A673 (cell line): ENCODE results near the gene GLI3. TPM values are rescaled to one million over a fixed set of nuclear protein-coding genes. Genes with fewer than 3 reads are reported as not detected.

ENCODE experiments used
- BruUV-seq: library from RNA; stranded (reverse); fragments of 400-500 nt; replicated peaks from 2 replicates; lab custom pipeline; 2021; lab: Mats Ljungman, UMichigan
- CTCF ChIA-PET: fragments of 300-600 bp; sonication (Branson Sonifier 250); formaldehyde crosslinking; loops from one replicate; lab custom pipeline; 2022; ENCODE audit warnings: antibody characterized with exemption; lab: Charles Lee
- POLR2A ChIA-PET: fragments of 300-600 bp; sonication (Branson Sonifier 250); formaldehyde crosslinking; loops from one replicate; lab custom pipeline; 2022; ENCODE audit warnings: antibody characterized with exemption; ENCODE audit not compliant: low non-redundant PET; lab: Charles Lee
- DNase-seq: peaks from one replicate; pipeline ENCODE4 v3.0.0-alpha.2; 2015; ENCODE audit warnings: low spot score
- H3K27ac ChIP-seq: fragments of 200-600 bp; sonication (generic); 2 replicates; pipeline ENCODE4 v1.5.1; 2016; ENCODE audit warnings: mixed run types, low read depth, mild to moderate bottlenecking, mixed read lengths, antibody characterized with exemption, low read length; ENCODE audit not compliant: poor library complexity, severe bottlenecking
- H3K27me3 ChIP-seq: fragments of 200-600 bp; sonication (generic); replicated peaks from 2 replicates; pipeline ENCODE4 v1.6.1; 2017; ENCODE audit warnings: mixed run types, low read depth, mild to moderate bottlenecking, mixed read lengths, antibody characterized with exemption, low read length; ENCODE audit not compliant: insufficient read depth, poor library complexity
- H3K36me3 ChIP-seq: fragments of 200-600 bp; sonication (generic); 2 replicates; pipeline ENCODE4 v1.6.1; 2016; ENCODE audit warnings: mixed run types, mild to moderate bottlenecking, mixed read lengths, antibody characterized with exemption, low read length; ENCODE audit not compliant: insufficient read depth, poor library complexity, severe bottlenecking
- H3K4me1 ChIP-seq: fragments of 200-600 bp; sonication (generic); 2 replicates; pipeline ENCODE4 v1.6.1; 2017; ENCODE audit warnings: mixed run types, mild to moderate bottlenecking, mixed read lengths, antibody characterized with exemption, low read length; ENCODE audit not compliant: insufficient read depth, poor library complexity, severe bottlenecking
- H3K4me3 ChIP-seq: fragments of 200-600 bp; sonication (generic); 2 replicates; pipeline ENCODE4 v1.5.1; 2016; ENCODE audit warnings: low read depth, mixed run types, mild to moderate bottlenecking, mixed read lengths, low read length; ENCODE audit not compliant: poor library complexity, severe bottlenecking
- H3K9me3 ChIP-seq: fragments of 200-600 bp; sonication (generic); 2 replicates; pipeline ENCODE4 v1.6.1; 2016; ENCODE audit warnings: mixed run types, low read depth, mild to moderate bottlenecking, mixed read lengths, antibody characterized with exemption, low read length; ENCODE audit not compliant: poor library complexity, severe bottlenecking
- EZH2 ChIP-seq: fragments of 200-600 bp; sonication (generic); IDR thresholded peaks from 2 replicates; pipeline ENCODE4 v1.6.1; 2017; ENCODE audit warnings: borderline replicate concordance, low read depth, mild to moderate bottlenecking, mixed read lengths, antibody characterized with exemption, low read length; ENCODE audit not compliant: poor library complexity, severe bottlenecking
- intact Hi-C: fragments of 100-400 bp; cut with micrococcal nuclease; formaldehyde crosslinking; loops from one replicate; pipeline ENCODE4 v1.10.0; 2022; ENCODE audit not compliant: unreplicated experiment
- total RNA-seq: library from RNA; stranded (reverse); gene quantifications from 2 replicates; pipeline ENCODE4 v1.2.3, GENCODE V29; 2021
- TF ChIP-seq, protein P1 (sequence below): fragments of 300-800, 200-600 bp; sonication (generic); conservative IDR thresholded peaks from 2 replicates; pipeline ENCODE4 v1.5.1; 2017; ENCODE audit warnings: low read depth, mild to moderate bottlenecking, antibody characterized with exemption, low read length, moderate library complexity, mixed read lengths

Gene GLI3
- total RNA-seq, 1 experiment from 2014 or later, result 52.6 TPM

DNA sequence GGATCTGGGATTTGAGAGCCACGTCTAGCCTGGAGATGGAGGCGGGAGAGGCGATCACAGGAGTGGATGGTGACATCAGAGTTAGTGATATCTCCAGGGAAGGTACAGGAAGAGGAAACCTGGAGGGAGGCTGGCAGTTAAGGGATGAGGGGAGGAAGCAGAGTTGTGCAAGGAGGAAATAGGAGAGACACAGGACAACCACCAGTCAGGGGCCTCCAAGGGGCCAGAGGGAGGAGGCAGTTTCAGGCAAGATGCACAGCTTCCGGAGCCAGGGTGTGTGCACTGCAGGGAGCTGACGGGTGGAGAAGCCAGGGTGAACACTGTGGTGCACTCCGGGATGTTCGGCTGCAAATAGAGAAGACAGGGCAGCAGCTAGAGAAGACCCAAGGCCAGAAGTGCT is 141.2 kb downstream of the GLI3 start:
- peak overlapping the region; percentile 79 for H3K27ac ChIP-seq
- POLR2A ChIA-PET, result no interaction called here
- BruUV-seq, result no TSS peak
- TF ChIP-seq EZH2, result no peak
- TF ChIP-seq, protein P1, sequence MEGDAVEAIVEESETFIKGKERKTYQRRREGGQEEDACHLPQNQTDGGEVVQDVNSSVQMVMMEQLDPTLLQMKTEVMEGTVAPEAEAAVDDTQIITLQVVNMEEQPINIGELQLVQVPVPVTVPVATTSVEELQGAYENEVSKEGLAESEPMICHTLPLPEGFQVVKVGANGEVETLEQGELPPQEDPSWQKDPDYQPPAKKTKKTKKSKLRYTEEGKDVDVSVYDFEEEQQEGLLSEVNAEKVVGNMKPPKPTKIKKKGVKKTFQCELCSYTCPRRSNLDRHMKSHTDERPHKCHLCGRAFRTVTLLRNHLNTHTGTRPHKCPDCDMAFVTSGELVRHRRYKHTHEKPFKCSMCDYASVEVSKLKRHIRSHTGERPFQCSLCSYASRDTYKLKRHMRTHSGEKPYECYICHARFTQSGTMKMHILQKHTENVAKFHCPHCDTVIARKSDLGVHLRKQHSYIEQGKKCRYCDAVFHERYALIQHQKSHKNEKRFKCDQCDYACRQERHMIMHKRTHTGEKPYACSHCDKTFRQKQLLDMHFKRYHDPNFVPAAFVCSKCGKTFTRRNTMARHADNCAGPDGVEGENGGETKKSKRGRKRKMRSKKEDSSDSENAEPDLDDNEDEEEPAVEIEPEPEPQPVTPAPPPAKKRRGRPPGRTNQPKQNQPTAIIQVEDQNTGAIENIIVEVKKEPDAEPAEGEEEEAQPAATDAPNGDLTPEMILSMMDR, result no peak
- no peaks in the 10 kb centered on the region for H3K36me3 ChIP-seq
- H3K4me3 ChIP-seq, result no peak overlapping the region
- H3K9me3 ChIP-seq, result no peaks in the 10 kb centered on the region
- CTCF ChIA-PET, result no interaction called here
- intact Hi-C loops, result no loop called here
- DNase-seq, result peak; percentile 88
- H3K27me3 ChIP-seq, result no peaks in the 10 kb centered on the region
- H3K4me1 ChIP-seq, result peaks cover 47% of the 10 kb centered on the region

DNA sequence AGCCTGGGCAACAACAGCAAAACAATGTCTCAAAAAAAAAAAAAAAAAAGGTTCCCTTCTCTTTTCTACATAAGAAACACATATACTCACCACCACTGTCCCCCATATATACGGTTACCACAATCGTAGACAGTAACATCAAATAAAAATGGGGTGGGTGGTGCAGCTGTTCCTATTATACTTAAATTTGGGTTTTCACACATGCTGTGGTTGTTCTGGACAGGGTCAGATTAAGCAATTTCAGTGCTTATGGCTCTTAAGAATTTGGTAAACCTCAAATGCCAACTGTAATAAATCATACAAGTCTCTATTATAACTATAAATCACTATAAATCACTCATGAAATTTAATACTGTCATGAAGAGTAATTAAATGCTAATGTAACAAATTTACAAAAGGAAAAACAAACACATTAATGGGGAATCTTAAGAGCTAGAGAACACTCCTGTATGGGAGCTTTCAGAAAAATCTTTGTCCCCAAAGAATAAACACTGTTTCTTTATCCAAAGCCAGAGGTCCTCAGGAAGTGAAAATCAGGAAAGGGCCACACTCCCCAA is 143.6 kb downstream of the GLI3 start:
- Histone ChIP-seq H3K9me3 (no peaks in the 10 kb centered on the region), H3K27me3 (no peaks in the 10 kb centered on the region), H3K4me1 (peaks cover 41% of the 10 kb centered on the region), H3K4me3 (no peak overlapping the region), H3K27ac (no peak overlapping the region), H3K36me3 (no peaks in the 10 kb centered on the region)
- intact Hi-C loops, result no loop called here
- ChIA-PET POLR2A (no interaction called here), CTCF (no interaction called here)
- TF ChIP-seq, protein P1, result no peak
- TF ChIP-seq EZH2, result no peak
- BruUV-seq, result no TSS peak
- no peak for DNase-seq

DNA sequence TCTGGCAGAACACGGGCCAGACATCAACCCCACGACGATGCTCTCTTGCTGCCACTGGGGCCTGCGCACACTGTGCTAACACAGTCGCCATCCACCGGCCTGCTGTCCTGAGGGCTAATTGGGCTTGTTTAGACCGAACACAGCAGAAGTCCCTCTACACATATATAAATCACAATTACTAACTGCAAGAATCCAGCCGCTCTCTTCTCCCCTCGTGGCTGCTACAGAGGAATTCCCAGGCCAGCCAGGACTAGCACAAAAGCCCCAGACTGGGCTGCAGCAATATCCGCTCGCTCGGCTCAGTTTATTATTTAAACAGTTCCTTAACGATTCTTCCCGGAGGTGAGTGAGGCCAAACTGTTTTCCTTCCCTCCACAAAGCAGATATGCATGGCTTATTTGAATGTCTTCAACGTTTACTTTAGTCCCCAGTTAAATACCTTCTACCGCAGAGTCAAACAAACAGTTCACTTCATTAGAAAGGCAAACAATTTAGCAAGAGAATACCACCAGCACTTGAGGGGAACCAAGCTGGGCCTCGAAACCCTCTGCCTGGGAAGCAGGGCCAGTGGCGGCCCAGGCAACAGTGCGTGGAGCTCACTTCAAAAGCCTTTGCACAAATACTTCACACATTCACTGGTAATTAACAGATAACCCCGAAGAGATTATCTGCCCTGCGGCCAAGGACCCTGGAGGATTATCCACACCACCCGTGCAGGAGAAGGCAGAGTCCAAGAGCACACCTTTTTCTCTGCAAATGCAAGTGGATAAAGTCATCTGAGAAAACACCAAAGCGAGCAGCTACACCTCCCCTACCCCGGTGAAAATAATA is 145.3 kb downstream of the GLI3 start:
- Histone ChIP-seq H3K4me3 (no peak overlapping the region), H3K9me3 (no peaks in the 10 kb centered on the region), H3K27ac (no peak overlapping the region), H3K27me3 (no peaks in the 10 kb centered on the region), H3K4me1 (peaks cover 23% of the 10 kb centered on the region), H3K36me3 (no peaks in the 10 kb centered on the region)
- DNase-seq, result no peak
- POLR2A ChIA-PET, result no interaction called here
- intact Hi-C loops, result no loop called here
- TF ChIP-seq, protein P1, result no peak
- no peak for TF ChIP-seq EZH2
- CTCF ChIA-PET, result no interaction called here
- BruUV-seq, result no TSS peak
